Spleen (tissue), 11 donors: ENCODE data around the gene PTPN4. TPM values are rescaled to one million over a fixed set of nuclear protein-coding genes. Genes with fewer than 3 reads are reported as not detected.
"Not testable (repeated sequence)": the region's sequence is repeated elsewhere in the genome, so short reads cannot be mapped to it uniquely, and the experiment has no call there.

Source experiments
- DNase-seq: peaks from one replicate; pipeline ENCODE4 v3.0.0-alpha.2; 2020
- H3K27ac ChIP-seq, 8 donors: fragments of 200-600 bp; sonication (generic) in 7 of 8; 1 replicate in 4 of 8; 2 replicates in 4 of 8; pipeline versions ENCODE4 v1.5.0 to v1.8.0; 2016 to 2021; ENCODE audit warnings: inconsistent platforms in 4 of 8, mild to moderate bottlenecking in 4 of 8, moderate library complexity in 1 of 8
- H3K27me3 ChIP-seq, 7 donors: fragments of 200-600 bp; sonication (generic) in 6 of 7; replicated peaks in 1 of 7; 1 replicate in 4 of 7; 2 replicates in 3 of 7; pipeline versions ENCODE4 v1.5.0 to v1.8.0; 2016 to 2021; ENCODE audit warnings: inconsistent platforms in 3 of 7, mild to moderate bottlenecking in 1 of 7
- H3K36me3 ChIP-seq, 6 donors: fragments of 200-600 bp; sonication (generic) in 5 of 6; 1 replicate in 4 of 6; 2 replicates in 2 of 6; pipeline versions ENCODE4 v1.5.0 to v1.8.0; 2016 to 2021; ENCODE audit warnings: inconsistent platforms in 2 of 6
- H3K4me1 ChIP-seq, 6 donors: fragments of 200-600 bp; sonication (generic) in 5 of 6; 1 replicate in 3 of 6; 2 replicates in 3 of 6; pipeline versions ENCODE4 v1.5.0 to v1.8.0; 2016 to 2021; ENCODE audit warnings: inconsistent platforms in 3 of 6
- H3K4me3 ChIP-seq, 8 donors: fragments of 200-600 bp; sonication (generic) in 7 of 8; 1 replicate in 4 of 8; 2 replicates in 4 of 8; pipeline versions ENCODE4 v1.5.0 to v1.8.0; 2016 to 2021; ENCODE audit warnings: inconsistent platforms in 4 of 8, mild to moderate bottlenecking in 4 of 8, moderate library complexity in 2 of 8
- H3K9me3 ChIP-seq, 8 donors: fragments of 200-600 bp; sonication (generic) in 7 of 8; 1 replicate in 4 of 8; 2 replicates in 4 of 8; pipeline versions ENCODE4 v1.5.0 to v1.8.0; 2016 to 2021; ENCODE audit warnings: inconsistent platforms in 4 of 8
- POLR2A ChIP-seq, 3 donors: fragments of 450-650 bp; IDR thresholded peaks; one replicate each; pipeline ENCODE4 v1.5.1; 2017; ENCODE audit warnings: antibody characterized with exemption in 3 of 3, mild to moderate bottlenecking in 1 of 3
- POLR2AphosphoS5 ChIP-seq, 3 donors: sonication (generic); formaldehyde crosslinking; IDR thresholded peaks; one replicate each; pipeline ENCODE4 v1.5.1; 2017; ENCODE audit warnings: antibody characterized with exemption in 3 of 3
- WGBS, 5 donors: extraction: QIAGEN DNeasy Blood & Tissue Kit in 3 of 5; methylation state at CpG; one replicate each; pipeline versions ENCODE4 v1.1.5 to v1.1.7; 2013 to 2018; 5-methylcytosine and 5-hydroxymethylcytosine counted together
- intact Hi-C: fragments of 100-400 bp; cut with DNase I; formaldehyde crosslinking; loops from one replicate; pipeline ENCODE4 v1.15.0; 2023; ENCODE audit warnings: low total_unique reads
- polyA plus RNA-seq, 3 donors: library from polyadenylated mRNA; stranded (reverse); fragments of 200-250 nt; gene quantifications; one replicate each; pipeline ENCODE4 v1.2.1, GENCODE V29; 2013
- total RNA-seq, 7 donors: library from RNA; depleted of rRNA in 3 of 7; stranded (reverse); fragments of >200 nt in 3 of 7; fragmentation: NEBNext Ultra II Directional in 4 of 7; extraction: Animal tissue kit (Norgen Biotek cat#: 25700) in 4 of 7; gene quantifications; one replicate each; pipeline versions ENCODE4 v1.1.0 to v1.2.1, GENCODE V29; 2016 to 2021
- TF ChIP-seq, protein P1 (sequence below), 11 experiments: fragments of 200-600 bp in 7 of 11; fragments of 450-650 bp in 4 of 11; sonication (generic) in 4 of 11; IDR thresholded peaks in 8 of 11; conservative IDR thresholded peaks in 3 of 11; 1 replicate in 7 of 11; 2 replicates in 4 of 11; pipeline versions ENCODE4 v1.4.0 to v1.8.0; 2016 to 2021; ENCODE audit warnings: antibody characterized with exemption in 11 of 11, inconsistent platforms in 4 of 11, mild to moderate bottlenecking in 1 of 11
- donor health status: healthy with polysubstance abuse.
- donor health status: DM: no; HTN: no; CAD: no; lungs with moderate emphysema.
- donor health status: DM: no; HTN: no; CAD: no.
- donor health status: Bipolar disorder and iron deficiency.
- donor health status: healthy.
- donor health status: DM: no; HTN: no; CAD: no.
- donor health status: DM: yes; HTN: yes; CAD: no.

Gene PTPN4
- total and polyA plus RNA-seq, 10 donors, result 2.4 to 50.9 (median 37.1) TPM

DNA sequence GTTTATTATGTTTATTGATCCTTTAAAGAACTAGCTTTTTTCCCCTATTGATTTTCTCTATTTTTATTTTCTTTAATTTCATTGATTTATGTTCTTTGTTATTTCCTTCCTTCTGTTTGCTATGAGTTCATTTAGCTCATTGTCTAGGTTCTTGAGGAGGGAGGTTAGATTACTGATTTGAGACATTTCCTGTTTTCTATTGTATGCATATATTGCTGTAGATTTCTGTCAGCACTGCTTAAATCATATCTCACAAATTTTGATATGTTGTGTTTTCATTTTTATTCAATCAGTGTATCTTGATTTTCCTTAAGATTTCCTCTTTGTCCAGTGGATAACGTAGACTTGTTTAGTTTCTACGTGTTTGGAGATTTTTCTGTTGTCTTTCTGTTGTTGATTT is 43.4 kb downstream of the PTPN4 start:
- Histone ChIP-seq H3K27ac (no peak overlapping the region), H3K36me3 (no peaks in the 10 kb centered on the region), H3K4me3 (no peak overlapping the region), H3K27me3 (no peaks in the 10 kb centered on the region), H3K4me1 (peaks cover 0 to 11% (median 0%) of the 10 kb centered on the region in 6 donors), H3K9me3 (peaks cover 0 to 14% (median 6%) of the 10 kb centered on the region in 8 donors)
- intact Hi-C loops, result no loop called here
- DNase-seq, result no peak
- 84 to 92% (median 88%) methylated on average over 2 of the region's 2 CpGs for WGBS, 5 donors
- TF ChIP-seq, protein P1, sequence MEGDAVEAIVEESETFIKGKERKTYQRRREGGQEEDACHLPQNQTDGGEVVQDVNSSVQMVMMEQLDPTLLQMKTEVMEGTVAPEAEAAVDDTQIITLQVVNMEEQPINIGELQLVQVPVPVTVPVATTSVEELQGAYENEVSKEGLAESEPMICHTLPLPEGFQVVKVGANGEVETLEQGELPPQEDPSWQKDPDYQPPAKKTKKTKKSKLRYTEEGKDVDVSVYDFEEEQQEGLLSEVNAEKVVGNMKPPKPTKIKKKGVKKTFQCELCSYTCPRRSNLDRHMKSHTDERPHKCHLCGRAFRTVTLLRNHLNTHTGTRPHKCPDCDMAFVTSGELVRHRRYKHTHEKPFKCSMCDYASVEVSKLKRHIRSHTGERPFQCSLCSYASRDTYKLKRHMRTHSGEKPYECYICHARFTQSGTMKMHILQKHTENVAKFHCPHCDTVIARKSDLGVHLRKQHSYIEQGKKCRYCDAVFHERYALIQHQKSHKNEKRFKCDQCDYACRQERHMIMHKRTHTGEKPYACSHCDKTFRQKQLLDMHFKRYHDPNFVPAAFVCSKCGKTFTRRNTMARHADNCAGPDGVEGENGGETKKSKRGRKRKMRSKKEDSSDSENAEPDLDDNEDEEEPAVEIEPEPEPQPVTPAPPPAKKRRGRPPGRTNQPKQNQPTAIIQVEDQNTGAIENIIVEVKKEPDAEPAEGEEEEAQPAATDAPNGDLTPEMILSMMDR (IDR thresholded peaks at IDR 0.05 in 8 of 11, conservative IDR thresholded peaks at IDR 0.05 in 3 of 11), result no peak
- no peak for TF ChIP-seq POLR2AphosphoS5 (IDR thresholded peaks at IDR 0.05)
- TF ChIP-seq POLR2A (IDR thresholded peaks at IDR 0.05), result no peak

DNA sequence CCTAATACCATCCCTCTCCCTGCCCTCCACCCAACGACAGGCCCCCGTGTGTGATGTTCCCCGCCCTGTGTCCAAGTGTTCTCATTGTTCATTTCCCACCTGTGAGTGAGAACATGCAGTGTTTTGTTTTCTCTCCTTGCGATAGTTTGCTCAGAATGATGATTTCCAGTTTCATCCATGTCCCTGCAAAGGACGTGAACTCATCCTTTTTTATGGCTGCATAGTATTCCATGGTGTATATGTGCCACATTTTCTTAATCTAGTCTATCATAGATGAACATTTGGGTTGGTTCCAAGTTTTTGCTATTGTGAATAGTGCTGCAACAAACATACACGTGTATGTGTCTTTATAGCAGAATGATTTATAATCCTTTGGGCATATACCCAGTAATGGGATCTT is 44.7 kb downstream of the PTPN4 start:
- 95 to 98% (median 97%) methylated on average over 6 of the region's 6 CpGs for WGBS, 5 donors
- Histone ChIP-seq H3K9me3 (peaks cover 0 to 14% (median 6%) of the 10 kb centered on the region in 8 donors), H3K4me1 (peaks cover 0 to 16% (median 7%) of the 10 kb centered on the region in 6 donors)
- H3K36me3 ChIP-seq, DNase-seq, H3K27ac ChIP-seq, H3K27me3 ChIP-seq, H3K4me3 ChIP-seq, intact Hi-C loops: not testable (repeated sequence)

DNA sequence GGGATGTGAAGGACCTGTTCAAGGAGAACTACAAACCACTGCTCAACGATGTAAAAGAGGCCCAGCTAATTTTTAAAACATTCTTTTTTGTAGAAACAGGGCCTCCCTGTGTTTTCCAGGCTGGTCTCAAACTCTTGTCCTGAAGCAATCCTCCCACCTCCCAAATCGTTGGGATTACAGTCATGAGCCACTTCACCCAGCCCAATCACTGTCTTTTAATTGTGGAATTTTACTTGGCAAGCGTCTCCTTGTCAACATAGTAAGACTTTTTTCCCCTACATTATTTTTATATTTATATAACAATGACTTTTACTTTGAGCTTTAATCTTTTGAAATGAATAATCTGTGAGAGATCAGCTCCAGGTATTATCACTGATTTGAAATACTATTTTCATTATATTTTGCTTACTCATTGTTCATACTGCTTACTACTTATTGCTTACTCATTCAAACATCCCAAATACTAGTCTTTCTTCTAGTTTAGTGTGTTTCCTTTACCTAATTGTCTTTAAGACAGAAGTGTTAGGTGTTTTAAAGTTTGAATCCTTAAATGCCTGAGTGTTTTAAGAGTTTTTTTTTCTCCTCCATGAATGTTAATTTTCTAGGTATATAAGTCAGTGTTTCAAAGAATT is 48.9 kb downstream of the PTPN4 start:
- no peaks in the 10 kb centered on the region for H3K27me3 ChIP-seq
- H3K27ac ChIP-seq, result no peak overlapping the region
- peaks cover 0 to 18% (median 4%) of the 10 kb centered on the region in 6 donors for H3K36me3 ChIP-seq
- intact Hi-C loops, result no loop called here
- H3K4me3 ChIP-seq, result no peak overlapping the region
- TF ChIP-seq POLR2AphosphoS5 (IDR thresholded peaks at IDR 0.05), result no peak
- no peak for DNase-seq
- 61 to 80% (median 67%) methylated on average over 3 of the region's 3 CpGs for WGBS, 5 donors
- H3K4me1 ChIP-seq, result peaks cover 0 to 18% (median 6%) of the 10 kb centered on the region in 6 donors
- peaks cover 0 to 14% (median 6%) of the 10 kb centered on the region in 8 donors for H3K9me3 ChIP-seq

DNA sequence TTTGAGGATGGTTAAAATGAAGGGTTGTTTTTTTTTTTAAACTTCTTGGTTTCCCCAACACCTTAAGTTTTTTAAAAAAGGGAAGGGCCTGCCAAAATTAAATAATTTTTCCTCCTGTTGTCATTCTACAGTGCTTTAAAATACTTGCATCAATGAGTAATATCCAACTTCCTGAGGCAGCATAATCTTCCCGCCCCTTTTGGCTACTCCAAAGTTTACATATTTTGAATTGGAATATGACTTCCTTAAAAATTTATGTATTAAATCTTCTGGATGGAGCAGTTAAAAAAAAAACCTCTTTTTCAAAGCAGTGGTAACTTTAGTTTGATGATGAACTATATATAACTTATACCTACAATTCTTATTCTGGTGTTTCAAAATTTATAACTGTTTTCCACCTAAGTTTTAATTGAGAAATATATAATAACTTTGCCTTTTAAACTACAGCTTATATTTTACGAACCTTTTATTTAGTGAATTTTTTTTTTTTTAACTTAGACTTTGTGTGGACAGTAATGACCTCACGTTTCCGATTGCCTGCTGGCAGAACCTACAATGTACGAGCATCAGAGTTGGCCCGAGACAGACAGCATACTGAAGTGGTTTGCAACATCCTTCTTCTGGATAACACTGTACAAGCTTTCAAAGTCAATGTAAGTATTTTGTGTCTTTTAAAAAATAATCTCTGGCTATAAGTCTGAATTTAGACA is 49.8 kb downstream of the PTPN4 start:
- WGBS, 5 donors, result 56 to 78% (median 70%) methylated on average over 6 of the region's 6 CpGs
- peaks cover 0 to 18% (median 6%) of the 10 kb centered on the region in 6 donors for H3K4me1 ChIP-seq
- H3K36me3 ChIP-seq, result peaks cover 0 to 20% (median 4%) of the 10 kb centered on the region in 6 donors
- TF ChIP-seq, protein P1 (IDR thresholded peaks at IDR 0.05 in 8 of 11, conservative IDR thresholded peaks at IDR 0.05 in 3 of 11), result no peak
- TF ChIP-seq POLR2A (IDR thresholded peaks at IDR 0.05) (no peak), POLR2AphosphoS5 (IDR thresholded peaks at IDR 0.05) (no peak)
- no peaks in the 10 kb centered on the region for H3K27me3 ChIP-seq
- peaks cover 0 to 8% (median 2%) of the 10 kb centered on the region in 8 donors for H3K9me3 ChIP-seq
- no peak for DNase-seq
- H3K4me3 ChIP-seq, result no peak overlapping the region
- intact Hi-C loops, result no loop called here
- H3K27ac ChIP-seq, result no peak overlapping the region

DNA sequence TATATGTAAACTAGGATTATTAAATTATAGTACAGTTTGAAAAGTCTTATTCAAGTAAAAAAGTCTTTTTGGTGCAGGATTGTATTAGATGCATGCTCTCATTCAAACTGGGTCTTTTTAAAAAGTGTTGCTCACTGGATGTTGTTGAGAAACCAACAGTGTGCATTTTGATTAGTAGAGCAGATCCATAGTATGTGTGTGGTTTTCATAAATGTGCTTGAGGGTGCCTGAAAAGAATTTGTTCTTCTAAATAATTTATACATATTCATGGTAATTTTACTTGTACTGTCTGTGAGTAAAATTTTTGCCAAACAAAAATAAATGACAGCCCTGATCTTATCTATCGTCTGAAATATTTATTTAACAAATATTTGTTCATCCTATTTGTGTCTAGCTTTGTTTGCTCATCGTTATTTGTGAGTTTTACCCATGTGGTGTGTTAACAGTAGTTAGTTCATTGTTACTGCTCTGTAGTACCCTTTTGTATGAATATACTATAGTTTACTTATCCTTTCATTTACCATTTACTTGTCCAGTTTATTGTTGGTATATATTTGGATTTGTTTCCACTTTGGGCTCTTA is 50.4 kb downstream of the PTPN4 start:
- Histone ChIP-seq H3K27ac (no peak overlapping the region), H3K36me3 (peaks cover 0 to 20% (median 4%) of the 10 kb centered on the region in 6 donors), H3K4me3 (no peak overlapping the region), H3K9me3 (peaks cover 0 to 6% (median 0%) of the 10 kb centered on the region in 8 donors), H3K27me3 (no peaks in the 10 kb centered on the region), H3K4me1 (peaks cover 0 to 18% (median 6%) of the 10 kb centered on the region in 6 donors)
- WGBS, 5 donors, result 85 to 98% (median 91%) methylated on average over 2 of the region's 2 CpGs
- intact Hi-C loops, result no loop called here
- TF ChIP-seq POLR2A (IDR thresholded peaks at IDR 0.05) (no peak), POLR2AphosphoS5 (IDR thresholded peaks at IDR 0.05) (no peak)
- TF ChIP-seq, protein P1 (IDR thresholded peaks at IDR 0.05 in 8 of 11, conservative IDR thresholded peaks at IDR 0.05 in 3 of 11), result no peak
- DNase-seq, result no peak
